Upper lobe of left lung (tissue), 6 donors: ENCODE data around the gene PSEN1. TPM values are rescaled to one million over a fixed set of nuclear protein-coding genes. Genes with fewer than 3 reads are reported as not detected.
"Not testable (repeated sequence)": the region's sequence is repeated elsewhere in the genome, so short reads cannot be mapped to it uniquely, and the experiment has no call there.

ENCODE experiments used
- ATAC-seq, 2 donors: fragments of 200-7000 bp; cut with Tn5 transposase; one replicate each; pipeline ENCODE4 v1.9.1; 2022; ENCODE audit warnings: mild to moderate bottlenecking in 2 of 2, moderate library complexity in 2 of 2; ENCODE audit not compliant: low FRiP score in 2 of 2
- DNase-seq, 2 donors: peaks; one replicate each; pipeline ENCODE4 v3.0.0-alpha.2; 2019 to 2020
- H3K27ac ChIP-seq, 4 donors: fragments of 200-600 bp; sonication (generic); one replicate each; pipeline ENCODE4 v1.5.1; 2016 to 2019
- H3K27me3 ChIP-seq, 4 donors: fragments of 200-600 bp; sonication (generic); one replicate each; pipeline ENCODE4 v1.5.1; 2017 to 2019
- H3K36me3 ChIP-seq, 4 donors: fragments of 200-600 bp; sonication (generic); one replicate each; pipeline ENCODE4 v1.5.1; 2016 to 2019
- H3K4me1 ChIP-seq, 4 donors: fragments of 200-600 bp; sonication (generic); one replicate each; pipeline ENCODE4 v1.5.1; 2018 to 2019
- H3K4me3 ChIP-seq, 4 donors: fragments of 200-600 bp; sonication (generic); one replicate each; pipeline ENCODE4 v1.5.1; 2017 to 2019; ENCODE audit warnings: mild to moderate bottlenecking in 2 of 4, moderate library complexity in 1 of 4
- H3K9me3 ChIP-seq, 4 donors: fragments of 200-600 bp; sonication (generic); one replicate each; pipeline ENCODE4 v1.5.1; 2018 to 2019
- EP300 ChIP-seq, 4 donors: sonication (generic); formaldehyde crosslinking; IDR thresholded peaks; one replicate each; pipeline ENCODE4 v1.5.1; 2017; ENCODE audit warnings: antibody characterized with exemption in 4 of 4, control low read depth in 2 of 4
- POLR2A ChIP-seq, 4 donors: fragments of 450-650 bp; IDR thresholded peaks; one replicate each; pipeline ENCODE4 v1.5.1; 2016 to 2017; ENCODE audit warnings: antibody characterized with exemption in 4 of 4, mild to moderate bottlenecking in 2 of 4
- POLR2AphosphoS5 ChIP-seq, 2 donors: sonication (generic); formaldehyde crosslinking; IDR thresholded peaks; one replicate each; pipeline ENCODE4 v1.5.1; 2017; ENCODE audit warnings: antibody characterized with exemption in 2 of 2
- WGBS, 2 donors: methylation state at CpG; one replicate each; pipeline ENCODE4 v1.1.5; 2017 to 2018; 5-methylcytosine and 5-hydroxymethylcytosine counted together
- total RNA-seq, 6 donors: library from RNA; depleted of rRNA in 4 of 6; stranded (reverse); fragments of >200 nt in 4 of 6; gene quantifications; one replicate each; pipeline versions ENCODE4 v1.1.0 to v1.2.1, GENCODE V29; 2016 to 2021
- TF ChIP-seq, protein P1 (sequence below), 6 experiments: fragments of 450-650 bp in 4 of 6; fragments of 200-600 bp in 2 of 6; sonication (generic) in 2 of 6; IDR thresholded peaks; one replicate each; pipeline ENCODE4 v1.5.1; 2016 to 2019; ENCODE audit warnings: antibody characterized with exemption in 6 of 6
- donor health status: DM: no; HTN: no; CAD: no; lungs with moderate emphysema.
- donor health status: DM: no; HTN: yes; CAD: no; lungs with severe emphysema.

The PSEN1 gene
- total RNA-seq, 6 donors from 2014 or later, result 31.1 to 68.9 (median 56.8) TPM

- DNase-seq (no peak), ATAC-seq (no peak)
- Histone ChIP-seq H3K4me3 (no peak overlapping the region), H3K27me3 (no peaks in the 10 kb centered on the region), H3K4me1 (no peaks in the 10 kb centered on the region), H3K9me3 (no peaks in the 10 kb centered on the region), H3K36me3 (peaks cover 20 to 95% (median 41%) of the 10 kb centered on the region in 4 donors), H3K27ac (no peak overlapping the region)
- 87 to 93% methylated on average over 4 of the region's 4 CpGs for WGBS, 2 donors
- no peak for TF ChIP-seq POLR2AphosphoS5 (IDR thresholded peaks at IDR 0.05)
- no peak for TF ChIP-seq POLR2A (IDR thresholded peaks at IDR 0.05)
- TF ChIP-seq, protein P1, sequence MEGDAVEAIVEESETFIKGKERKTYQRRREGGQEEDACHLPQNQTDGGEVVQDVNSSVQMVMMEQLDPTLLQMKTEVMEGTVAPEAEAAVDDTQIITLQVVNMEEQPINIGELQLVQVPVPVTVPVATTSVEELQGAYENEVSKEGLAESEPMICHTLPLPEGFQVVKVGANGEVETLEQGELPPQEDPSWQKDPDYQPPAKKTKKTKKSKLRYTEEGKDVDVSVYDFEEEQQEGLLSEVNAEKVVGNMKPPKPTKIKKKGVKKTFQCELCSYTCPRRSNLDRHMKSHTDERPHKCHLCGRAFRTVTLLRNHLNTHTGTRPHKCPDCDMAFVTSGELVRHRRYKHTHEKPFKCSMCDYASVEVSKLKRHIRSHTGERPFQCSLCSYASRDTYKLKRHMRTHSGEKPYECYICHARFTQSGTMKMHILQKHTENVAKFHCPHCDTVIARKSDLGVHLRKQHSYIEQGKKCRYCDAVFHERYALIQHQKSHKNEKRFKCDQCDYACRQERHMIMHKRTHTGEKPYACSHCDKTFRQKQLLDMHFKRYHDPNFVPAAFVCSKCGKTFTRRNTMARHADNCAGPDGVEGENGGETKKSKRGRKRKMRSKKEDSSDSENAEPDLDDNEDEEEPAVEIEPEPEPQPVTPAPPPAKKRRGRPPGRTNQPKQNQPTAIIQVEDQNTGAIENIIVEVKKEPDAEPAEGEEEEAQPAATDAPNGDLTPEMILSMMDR (IDR thresholded peaks at IDR 0.05), result no peak
- no peak for TF ChIP-seq EP300 (IDR thresholded peaks at IDR 0.05)
Observed at GRCh38 chr14:73167727-73168126, 31.4 kb downstream of the PSEN1 start.

GRCh38 chr14:73168274-73168673 lies 32.0 kb downstream of the PSEN1 start:
- no peak for ATAC-seq
- no peaks in the 10 kb centered on the region for H3K4me1 ChIP-seq
- no peak overlapping the region for H3K27ac ChIP-seq
- 91 to 93% methylated on average over 9 of the region's 9 CpGs for WGBS, 2 donors
- no peaks in the 10 kb centered on the region for H3K9me3 ChIP-seq
- no peak for DNase-seq
- H3K27me3 ChIP-seq, result no peaks in the 10 kb centered on the region
- peaks cover 20 to 97% (median 43%) of the 10 kb centered on the region in 4 donors for H3K36me3 ChIP-seq
- no peak overlapping the region for H3K4me3 ChIP-seq
- TF ChIP-seq, protein P1 (IDR thresholded peaks at IDR 0.05), result no peak
- no peak for TF ChIP-seq POLR2A (IDR thresholded peaks at IDR 0.05)
- no peak for TF ChIP-seq EP300 (IDR thresholded peaks at IDR 0.05)
- no peak for TF ChIP-seq POLR2AphosphoS5 (IDR thresholded peaks at IDR 0.05)

- H3K36me3 ChIP-seq, result peaks cover 20 to 97% (median 45%) of the 10 kb centered on the region in 4 donors
- WGBS, 2 donors, result 95% methylated on average over 12 to 14 of the region's 14 CpGs
Observed at GRCh38 chr14:73168691-73169090, 32.4 kb downstream of the PSEN1 start.

DNA sequence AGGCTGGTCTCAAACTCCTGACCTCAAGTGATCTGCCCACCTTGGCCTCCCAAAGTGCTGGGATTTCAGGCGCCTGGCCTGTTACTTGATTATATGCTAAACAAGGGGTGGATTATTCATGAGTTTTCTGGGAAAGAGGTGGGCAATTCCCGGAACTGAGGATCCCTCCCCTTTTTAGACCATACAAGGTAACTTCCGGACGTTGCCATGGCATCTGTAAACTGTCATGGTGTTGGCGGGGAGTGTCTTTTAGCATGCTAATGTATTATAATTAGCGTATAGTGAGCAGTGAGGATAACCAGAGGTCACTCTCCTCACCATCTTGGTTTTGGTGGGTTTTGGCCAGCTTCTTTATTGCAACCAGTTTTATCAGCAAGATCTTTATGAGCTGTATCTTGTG lies 33.5 kb downstream of the PSEN1 start:
- H3K36me3 ChIP-seq, result peaks cover 17 to 100% (median 54%) of the 10 kb centered on the region in 4 donors
- DNase-seq, H3K4me3 ChIP-seq, H3K4me1 ChIP-seq, H3K27ac ChIP-seq, H3K27me3 ChIP-seq, ATAC-seq, H3K9me3 ChIP-seq: not testable (repeated sequence)
- WGBS, 2 donors, result 87 to 91% methylated on average over 6 of the region's 6 CpGs

More at GRCh38 chr14:73168691-73169090, 32.4 kb downstream of the PSEN1 start:
- Histone ChIP-seq H3K27me3 (no peaks in the 10 kb centered on the region), H3K4me1 (no peaks in the 10 kb centered on the region), H3K27ac (no peak overlapping the region), H3K4me3 (no peak overlapping the region), H3K9me3 (no peaks in the 10 kb centered on the region)
- no peak for ATAC-seq
- TF ChIP-seq POLR2AphosphoS5 (IDR thresholded peaks at IDR 0.05) (no peak), POLR2A (IDR thresholded peaks at IDR 0.05) (no peak)
- peak in 1 of 2 donors; percentile 40 for DNase-seq

DNA sequence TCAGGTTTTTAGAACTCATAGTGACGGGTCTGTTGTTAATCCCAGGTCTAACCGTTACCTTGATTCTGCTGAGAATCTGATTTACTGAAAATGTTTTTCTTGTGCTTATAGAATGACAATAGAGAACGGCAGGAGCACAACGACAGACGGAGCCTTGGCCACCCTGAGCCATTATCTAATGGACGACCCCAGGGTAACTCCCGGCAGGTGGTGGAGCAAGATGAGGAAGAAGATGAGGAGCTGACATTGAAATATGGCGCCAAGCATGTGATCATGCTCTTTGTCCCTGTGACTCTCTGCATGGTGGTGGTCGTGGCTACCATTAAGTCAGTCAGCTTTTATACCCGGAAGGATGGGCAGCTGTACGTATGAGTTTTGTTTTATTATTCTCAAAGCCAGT lies 34.4 kb downstream of the PSEN1 start:
- ATAC-seq, result no peak
- no peak for TF ChIP-seq POLR2A (IDR thresholded peaks at IDR 0.05)
- TF ChIP-seq POLR2AphosphoS5 (IDR thresholded peaks at IDR 0.05), result no peak
- TF ChIP-seq EP300 (IDR thresholded peaks at IDR 0.05), result no peak
- TF ChIP-seq, protein P1 (IDR thresholded peaks at IDR 0.05), result no peak
- Histone ChIP-seq H3K27me3 (no peaks in the 10 kb centered on the region), H3K36me3 (peaks cover 17 to 100% (median 52%) of the 10 kb centered on the region in 4 donors), H3K4me3 (no peak overlapping the region), H3K27ac (no peak overlapping the region), H3K4me1 (no peaks in the 10 kb centered on the region), H3K9me3 (no peaks in the 10 kb centered on the region)
- 91 to 92% methylated on average over 11 of the region's 11 CpGs for WGBS, 2 donors
- DNase-seq, result no peak

- TF ChIP-seq, protein P1 (IDR thresholded peaks at IDR 0.05), result no peak
- TF ChIP-seq POLR2AphosphoS5 (IDR thresholded peaks at IDR 0.05) (no peak), EP300 (IDR thresholded peaks at IDR 0.05) (no peak), POLR2A (IDR thresholded peaks at IDR 0.05) (no peak)
- H3K4me3 ChIP-seq, result no peak overlapping the region
- no peaks in the 10 kb centered on the region for H3K27me3 ChIP-seq
- H3K36me3 ChIP-seq, result peaks cover 17 to 91% (median 49%) of the 10 kb centered on the region in 4 donors
- 87% methylated on average over 3 of the region's 3 CpGs for WGBS, 2 donors
- no peaks in the 10 kb centered on the region for H3K9me3 ChIP-seq
- peaks cover 0 to 10% (median 5%) of the 10 kb centered on the region in 4 donors for H3K4me1 ChIP-seq
- DNase-seq (no peak), ATAC-seq (no peak)
- H3K27ac ChIP-seq, result no peak overlapping the region
Observed at GRCh38 chr14:73172500-73172899, 36.2 kb downstream of the PSEN1 start.
